ENCODE measurements around the gene ARMC10.

- no peak for TF ChIP-seq YY1 (IDR thresholded peaks at IDR 0.05; ENCODE audit: insufficient read depth, insufficient read length)
- no peak for TF ChIP-seq ZNF274 (IDR thresholded peaks at IDR 0.05; ENCODE audit: low read depth, low read length)
Observed at GRCh38 chr7:103106005-103106702, 31.2 kb downstream of the ARMC10 start.
